Endodermal cell (in vitro differentiated cells): Measurements from ENCODE around the gene CCDC182. TPM values are rescaled to one million over a fixed set of nuclear protein-coding genes. Genes with fewer than 3 reads are reported as not detected.

ENCODE experiments used
- DNase-seq: peaks from one replicate; pipeline ENCODE4 v3.0.0-alpha.2; 2017
- H3K27ac ChIP-seq: 2 replicates; pipeline ENCODE4 v1.5.1; 2013; ENCODE audit warnings: mild to moderate bottlenecking, low read depth, low read length, moderate library complexity
- H3K27me3 ChIP-seq: 2 replicates; pipeline ENCODE4 v1.6.1; 2013; ENCODE audit warnings: mild to moderate bottlenecking, low read length, moderate library complexity; ENCODE audit not compliant: insufficient read depth, control insufficient read depth, poor library complexity, severe bottlenecking
- H3K36me3 ChIP-seq: 2 replicates; pipeline ENCODE4 v1.7.0; 2013; ENCODE audit warnings: mild to moderate bottlenecking, low read length, moderate library complexity; ENCODE audit not compliant: control insufficient read depth, insufficient read depth
- H3K4me1 ChIP-seq: one replicate; pipeline ENCODE4 v1.7.0; 2013; ENCODE audit warnings: low read length; ENCODE audit not compliant: control insufficient read depth, insufficient read depth
- H3K4me3 ChIP-seq: 2 replicates; pipeline ENCODE4 v1.5.1; 2013; ENCODE audit warnings: mild to moderate bottlenecking, low read length, moderate library complexity
- H3K9ac ChIP-seq: 2 replicates; pipeline ENCODE4 v1.6.1; 2013; ENCODE audit warnings: mild to moderate bottlenecking, low read length, moderate library complexity; ENCODE audit not compliant: poor library complexity, severe bottlenecking; ENCODE audit errors: extremely low read depth
- H3K9me3 ChIP-seq: 2 replicates; pipeline ENCODE4 v1.6.1; 2013; ENCODE audit warnings: mild to moderate bottlenecking, low read length, moderate library complexity; ENCODE audit not compliant: control insufficient read depth
- H3K27ac Mint-ChIP-seq: 2 replicates; pipeline ENCODE4 v1.8.0; 2020; ENCODE audit warnings: mixed read lengths
- H3K27me3 Mint-ChIP-seq: 2 replicates; pipeline ENCODE4 v1.8.0; 2021; ENCODE audit warnings: mild to moderate bottlenecking, mixed read lengths; ENCODE audit not compliant: insufficient read depth
- H3K36me3 Mint-ChIP-seq: 2 replicates; pipeline ENCODE4 v1.8.0; 2020; ENCODE audit warnings: low read depth, mixed read lengths
- H3K4me1 Mint-ChIP-seq: 2 replicates; pipeline ENCODE4 v1.8.0; 2020; ENCODE audit warnings: mixed read lengths
- H3K4me3 Mint-ChIP-seq: 2 replicates; pipeline ENCODE4 v1.8.0; 2020; ENCODE audit warnings: mild to moderate bottlenecking, moderate library complexity, mixed read lengths
- H3K9me3 Mint-ChIP-seq: 2 replicates; pipeline ENCODE4 v1.8.0; 2020; ENCODE audit warnings: mild to moderate bottlenecking, mixed read lengths
- CTCF ChIP-seq: fragments of 200-600 bp; sonication (generic); conservative IDR thresholded peaks from 2 replicates; pipeline ENCODE4 v1.5.0; 2021; ENCODE audit warnings: antibody characterized with exemption, mild to moderate bottlenecking
- WGBS, 2 experiments: methylation state at CpG; one replicate each; pipeline versions ENCODE4 v1.1.5 to v1.1.7; 2013; ENCODE audit warnings: missing lambda C conversion rate in 2 of 2, mixed read lengths in 1 of 2; ENCODE audit not compliant: insufficient coverage in 1 of 2, insufficient read length in 1 of 2; 5-methylcytosine and 5-hydroxymethylcytosine counted together
- total RNA-seq, 2 donors: library from RNA; stranded (reverse); fragmentation: NEBNext Ultra II Directional in 1 of 2; extraction: Animal tissue kit (Norgen Biotek cat#: 25700) in 1 of 2; gene quantifications; 2 replicates in 1 of 2; 3 replicates in 1 of 2; pipeline ENCODE4 v1.2.1, GENCODE V29; 2021

The CCDC182 gene
- total RNA-seq, 2 donors from 2014 or later: 0.33 TPM; not detected in 1

- peaks cover 41% of the 10 kb centered on the region for H3K4me1 Mint-ChIP-seq
- Histone ChIP-seq H3K27ac (peak overlapping the region; percentile 50), H3K4me3 (no peak overlapping the region), H3K27me3 (no peaks in the 10 kb centered on the region), H3K4me1 (peaks cover 27% of the 10 kb centered on the region), H3K9me3 (peaks cover 11% of the 10 kb centered on the region), H3K9ac (no peak overlapping the region), H3K36me3 (no peaks in the 10 kb centered on the region)
- H3K9me3 Mint-ChIP-seq: peaks cover 2% of the 10 kb centered on the region
- WGBS, 2 experiments: 86 to 93% methylated on average over 17 to 23 of the region's 23 CpGs
- H3K36me3 Mint-ChIP-seq: no peaks in the 10 kb centered on the region
- H3K27me3 Mint-ChIP-seq: no peaks in the 10 kb centered on the region
- peak; percentile 58 for DNase-seq
- no peak overlapping the region for H3K4me3 Mint-ChIP-seq
- H3K27ac Mint-ChIP-seq: no peak overlapping the region
- no peak for TF ChIP-seq CTCF
Observed at GRCh38 chr17:57750109-57750871, 5.2 kb upstream of the CCDC182 start.

GRCh38 chr17:57749701-57750100 is 4.6 kb upstream of the CCDC182 start:
- no peak overlapping the region for H3K27ac Mint-ChIP-seq
- H3K36me3 ChIP-seq: no peaks in the 10 kb centered on the region
- no peak for TF ChIP-seq CTCF
- no peak overlapping the region for H3K4me3 Mint-ChIP-seq
- H3K9me3 Mint-ChIP-seq: peaks cover 2% of the 10 kb centered on the region
- H3K9ac ChIP-seq: no peak overlapping the region
- H3K4me3 ChIP-seq: no peak overlapping the region
- H3K9me3 ChIP-seq: peaks cover 11% of the 10 kb centered on the region
- H3K4me1 ChIP-seq: peaks cover 27% of the 10 kb centered on the region
- H3K36me3 Mint-ChIP-seq: no peaks in the 10 kb centered on the region
- no peak overlapping the region for H3K27ac ChIP-seq
- no peaks in the 10 kb centered on the region for H3K27me3 Mint-ChIP-seq
- H3K4me1 Mint-ChIP-seq: peaks cover 41% of the 10 kb centered on the region
- 94 to 96% methylated on average over 3 of the region's 3 CpGs for WGBS, 2 experiments
- no peak for DNase-seq
- H3K27me3 ChIP-seq: no peaks in the 10 kb centered on the region

- TF ChIP-seq CTCF: peak; percentile 83
Observed at GRCh38 chr17:57747221-57748017, 2.3 kb upstream of the CCDC182 start.

More at GRCh38 chr17:57747221-57748017, 2.3 kb upstream of the CCDC182 start:
- Histone ChIP-seq H3K27me3 (peaks cover 4% of the 10 kb centered on the region), H3K4me3 (peak overlapping the region; percentile 36), H3K9me3 (peaks cover 11% of the 10 kb centered on the region), H3K4me1 (peaks cover 20% of the 10 kb centered on the region), H3K27ac (no peak overlapping the region), H3K36me3 (no peaks in the 10 kb centered on the region), H3K9ac (no peak overlapping the region)
- H3K27me3 Mint-ChIP-seq: peaks cover 4% of the 10 kb centered on the region
- H3K36me3 Mint-ChIP-seq: no peaks in the 10 kb centered on the region
- H3K4me3 Mint-ChIP-seq: no peak overlapping the region
- WGBS, 2 experiments: 51 to 54% methylated on average over 5 to 6 of the region's 6 CpGs
- peaks cover 2% of the 10 kb centered on the region for H3K9me3 Mint-ChIP-seq
- H3K27ac Mint-ChIP-seq: no peak overlapping the region
- peaks cover 38% of the 10 kb centered on the region for H3K4me1 Mint-ChIP-seq
- peak; percentile 78 for DNase-seq
